GM21825 (cell line): ENCODE results near the gene KIF26B.

Experiments used
- ATAC-seq: cut with Tn5 transposase; IDR thresholded peaks from one replicate; pipeline ENCODE4 v1.9.1; 2021; ENCODE audit warnings: mild to moderate bottlenecking, moderate library complexity; ENCODE audit not compliant: unreplicated experiment

Gene KIF26B

GRCh38 chr1:245542365-245542764, 387.6 kb downstream of the KIF26B start:
- ATAC-seq = no peak

GRCh38 chr1:245544236-245544635, 389.5 kb downstream of the KIF26B start:
- no peak for ATAC-seq

- no peak for ATAC-seq
These were observed 392.1 kb downstream of the KIF26B start for GRCh38 chr1:245546875-245547274.

- ATAC-seq = no peak
These were observed 395.4 kb downstream of the KIF26B start for GRCh38 chr1:245549996-245550719.

GRCh38 chr1:245550720-245551043, 395.9 kb downstream of the KIF26B start:
- no peak for ATAC-seq

- no peak for ATAC-seq
These were observed 396.8 kb downstream of the KIF26B start for GRCh38 chr1:245551536-245551935.

- ATAC-seq = no peak
These were observed 397.5 kb downstream of the KIF26B start for GRCh38 chr1:245552331-245552730.

- ATAC-seq = no peak
These were observed 401.3 kb downstream of the KIF26B start for GRCh38 chr1:245556057-245556456.

GRCh38 chr1:245558069-245558468, 403.3 kb downstream of the KIF26B start:
- ATAC-seq = no peak

GRCh38 chr1:245560316-245560859, 405.6 kb downstream of the KIF26B start:
- ATAC-seq = no peak

GRCh38 chr1:245561665-245562234, 407.0 kb downstream of the KIF26B start:
- ATAC-seq = no peak

- no peak for ATAC-seq
These were observed 411.3 kb downstream of the KIF26B start for GRCh38 chr1:245566134-245566533.

GRCh38 chr1:245566952-245567351, 412.2 kb downstream of the KIF26B start:
- no peak for ATAC-seq

GRCh38 chr1:245571815-245572294, 417.1 kb downstream of the KIF26B start:
- no peak for ATAC-seq

GRCh38 chr1:245572709-245573108, 417.9 kb downstream of the KIF26B start:
- no peak for ATAC-seq

GRCh38 chr1:245575710-245576109, 420.9 kb downstream of the KIF26B start:
- no peak for ATAC-seq

GRCh38 chr1:245576323-245576722, 421.5 kb downstream of the KIF26B start:
- ATAC-seq = no peak

- no peak for ATAC-seq
These were observed 422.7 kb downstream of the KIF26B start for GRCh38 chr1:245577191-245578157.

- no peak for ATAC-seq
These were observed 423.5 kb downstream of the KIF26B start for GRCh38 chr1:245578308-245578707.

- ATAC-seq = no peak
These were observed 424.0 kb downstream of the KIF26B start for GRCh38 chr1:245578771-245579170.

GRCh38 chr1:245579881-245580280, 425.1 kb downstream of the KIF26B start:
- no peak for ATAC-seq
